GM12878 (cell line): Measurements from ENCODE around the gene SRMS.
A peak's percentile ranks its signal among the peaks of the same experiment; 100 is the strongest.

ENCODE experiments used
- CREB1 ChIP-seq: IDR thresholded peaks from 2 replicates; pipeline ENCODE4 v1.6.1; 2012; ENCODE audit warnings: low read depth, mild to moderate bottlenecking, inconsistent platforms
- NR2C2 ChIP-seq: IDR thresholded peaks from 2 replicates; pipeline ENCODE4 v1.6.1; 2011; ENCODE audit warnings: borderline replicate concordance, low read depth; ENCODE audit not compliant: control insufficient read depth, insufficient read length
- RELB ChIP-seq: fragments of 450-650 bp; IDR thresholded peaks from 2 replicates; pipeline ENCODE4 v1.6.1; 2017; ENCODE audit warnings: low read depth, mild to moderate bottlenecking, moderate library complexity
- SREBF2 ChIP-seq: IDR thresholded peaks from 2 replicates; pipeline ENCODE4 v1.6.1; 2012; ENCODE audit warnings: mild to moderate bottlenecking, low read length
- SRF ChIP-seq, 2 experiments: IDR thresholded peaks; 2 replicates each; pipeline ENCODE4 v1.6.1; 2011; ENCODE audit warnings: low read depth in 2 of 2, low read length in 2 of 2, mild to moderate bottlenecking in 1 of 2, moderate library complexity in 1 of 2

GRCh38 chr20:63574156-63574828 lies 26.7 kb upstream of the SRMS start, which contains the start of gene HELZ2:
- TF ChIP-seq RELB (no peak), CREB1 (0 out of 2 replicates have a peak, but pooled peaks have one; percentile 25), SREBF2 (no peak), SRF (IDR thresholded peaks at IDR 0.05; ENCODE audit: low read depth in 2 of 2, low read length in 2 of 2) (no peak), NR2C2 (no peak)
